IMR-90 (cell line): Measurements from ENCODE around the gene ATP1B4. TPM values are rescaled to one million over a fixed set of nuclear protein-coding genes. Genes with fewer than 3 reads are reported as not detected.

Experiments used
- ATAC-seq: fragments of 200-7000 bp; cut with Tn5 transposase; 2 replicates; pipeline ENCODE4 v1.9.1; 2020; ENCODE audit warnings: low read depth, mild to moderate bottlenecking, moderate library complexity
- BruUV-seq: library from RNA; stranded (reverse); fragments of 400-500 nt; replicated peaks from 2 replicates; lab custom pipeline; 2021; lab: Mats Ljungman, UMichigan
- CTCF ChIA-PET: fragments of 300-600 bp; formaldehyde crosslinking; extraction: SDS; loops from one replicate; lab custom pipeline; 2021; ENCODE audit warnings: antibody characterized with exemption; lab: Yijun Ruan, JAX
- POLR2A ChIA-PET: fragments of 300-600 bp; sonication (Branson Sonifier 250); formaldehyde crosslinking; loops from one replicate; lab custom pipeline; 2022; ENCODE audit warnings: antibody characterized with exemption; ENCODE audit not compliant: unreplicated experiment; lab: Charles Lee
- DNase-seq: peaks from one replicate; pipeline ENCODE4 v3.0.0; 2013
- H2AFZ ChIP-seq: replicated peaks from 2 replicates; pipeline ENCODE3; 2013; ENCODE audit warnings: low read length, mild to moderate bottlenecking; ENCODE audit not compliant: poor library complexity
- H2AK5ac ChIP-seq: 2 replicates; pipeline ENCODE4 v1.6.1; 2013; ENCODE audit warnings: low read depth, low read length, inconsistent platforms
- H2AK9ac ChIP-seq: replicated peaks from 2 replicates; pipeline ENCODE3; 2013; ENCODE audit warnings: mild to moderate bottlenecking, low read depth, low read length, moderate library complexity; ENCODE audit not compliant: poor library complexity
- H2BK120ac ChIP-seq: 2 replicates; pipeline ENCODE4 v1.6.1; 2013; ENCODE audit warnings: low read depth, low read length, inconsistent platforms
- H2BK15ac ChIP-seq: 3 replicates; pipeline ENCODE4 v1.6.1; 2013; ENCODE audit warnings: low read depth, low read length, inconsistent platforms
- H2BK20ac ChIP-seq: 2 replicates; pipeline ENCODE4 v1.6.1; 2013; ENCODE audit warnings: low read depth, mild to moderate bottlenecking, inconsistent platforms, low read length, moderate library complexity
- H2BK5ac ChIP-seq: 2 replicates; pipeline ENCODE4 v1.6.1; 2013; ENCODE audit warnings: mild to moderate bottlenecking, low read depth, low read length, inconsistent platforms; ENCODE audit not compliant: poor library complexity, severe bottlenecking
- H3K14ac ChIP-seq: replicated peaks from 2 replicates; pipeline ENCODE4 v1.6.1; 2013; ENCODE audit warnings: low read depth, low read length, inconsistent platforms
- H3K18ac ChIP-seq: 2 replicates; pipeline ENCODE4 v1.6.1; 2013; ENCODE audit warnings: low read depth, low read length, control low read depth
- H3K23ac ChIP-seq: 2 replicates; pipeline ENCODE4 v1.6.1; 2013; ENCODE audit warnings: low read depth, low read length, inconsistent platforms
- H3K27ac ChIP-seq: 2 replicates; pipeline ENCODE4 v1.5.1; 2013; ENCODE audit warnings: mild to moderate bottlenecking, control low read depth, low read length; ENCODE audit not compliant: insufficient read depth
- H3K27me3 ChIP-seq: 2 replicates; pipeline ENCODE4 v1.6.1; 2013; ENCODE audit warnings: low read length; ENCODE audit not compliant: control insufficient read depth, insufficient read depth
- H3K36me3 ChIP-seq: 2 replicates; pipeline ENCODE4 v1.6.1; 2013; ENCODE audit warnings: low read length, mixed read lengths; ENCODE audit not compliant: control insufficient read depth, insufficient read depth
- H3K4ac ChIP-seq: 2 replicates; pipeline ENCODE4 v1.6.1; 2013; ENCODE audit warnings: low read depth, low read length, inconsistent platforms
- H3K4me1 ChIP-seq: 2 replicates; pipeline ENCODE4 v1.6.1; 2013; ENCODE audit warnings: low read length, mixed read lengths; ENCODE audit not compliant: control insufficient read depth, insufficient read depth
- H3K4me2 ChIP-seq: 2 replicates; pipeline ENCODE4 v1.6.1; 2013; ENCODE audit warnings: low read depth, mild to moderate bottlenecking, control low read depth, low read length, moderate library complexity
- H3K4me3 ChIP-seq: 2 replicates; pipeline ENCODE4 v1.5.1; 2013; ENCODE audit warnings: low read depth, mild to moderate bottlenecking, control low read depth, low read length, moderate library complexity; ENCODE audit not compliant: insufficient read depth
- H3K56ac ChIP-seq: 2 replicates; pipeline ENCODE4 v1.6.1; 2013; ENCODE audit warnings: low read length, inconsistent platforms; ENCODE audit not compliant: insufficient read depth; ENCODE audit errors: extremely low read depth
- H3K79me1 ChIP-seq, 2 experiments: 2 replicates each; pipeline ENCODE4 v1.6.1; 2013; ENCODE audit warnings: low read length in 2 of 2, inconsistent platforms in 1 of 2, low read depth in 1 of 2
- H3K9ac ChIP-seq: 2 replicates; pipeline ENCODE4 v1.6.1; 2013; ENCODE audit warnings: low read depth, low read length, control low read depth
- H3K9me1 ChIP-seq: 2 replicates; pipeline ENCODE4 v1.6.1; 2013; ENCODE audit warnings: low read length, inconsistent platforms; ENCODE audit not compliant: insufficient read depth
- H3K9me3 ChIP-seq: 2 replicates; pipeline ENCODE4 v1.6.1; 2013; ENCODE audit warnings: low read length; ENCODE audit not compliant: control insufficient read depth, insufficient read depth
- H4K20me1 ChIP-seq: 2 replicates; pipeline ENCODE4 v1.6.1; 2013; ENCODE audit warnings: low read length, inconsistent platforms; ENCODE audit not compliant: insufficient read depth
- H4K5ac ChIP-seq: 2 replicates; pipeline ENCODE4 v1.6.1; 2013; ENCODE audit warnings: mild to moderate bottlenecking, low read depth, low read length, control low read depth
- H4K8ac ChIP-seq, 2 experiments: 2 replicates each; pipeline ENCODE4 v1.6.1; 2013; ENCODE audit warnings: low read depth in 2 of 2, low read length in 2 of 2, control low read depth in 1 of 2, inconsistent platforms in 1 of 2
- H4K91ac ChIP-seq: 2 replicates; pipeline ENCODE4 v1.6.1; 2013; ENCODE audit warnings: low read depth, low read length, inconsistent platforms; ENCODE audit not compliant: insufficient read depth
- RCOR1 ChIP-seq: IDR thresholded peaks from 2 replicates; pipeline ENCODE4 v1.6.1; 2012; ENCODE audit warnings: mild to moderate bottlenecking, low read length, improper control_type of control experiment; ENCODE audit not compliant: insufficient replicate concordance
- WGBS, 2 experiments: methylation state at CpG; one replicate each; pipeline versions ENCODE4 v1.1.5 to v1.1.7; 2013; ENCODE audit warnings: missing lambda C conversion rate in 2 of 2; ENCODE audit not compliant: insufficient read length in 1 of 2; ENCODE audit errors: extremely low coverage in 2 of 2; 5-methylcytosine and 5-hydroxymethylcytosine counted together
- dilution Hi-C: fragments of 300-500 bp; cut with HindIII; formaldehyde crosslinking; loops from one replicate; pipeline ENCODE4 v1.14.3; 2018; ENCODE audit warnings: low sequenced_read_pairs; ENCODE audit not compliant: unreplicated experiment
- in situ Hi-C: fragments of 300-500 bp; cut with MboI; formaldehyde crosslinking; loops from 3 replicates; pipeline ENCODE4 v1.14.3; 2019; ENCODE audit warnings: low sequenced_read_pairs, inconsistent platforms, mixed read lengths
- intact Hi-C: fragments of 100-400 bp; cut with micrococcal nuclease; formaldehyde crosslinking; loops from 2 replicates; pipeline ENCODE4 v1.10.0; 2022
- polyA plus RNA-seq, 3 experiments: library from polyadenylated mRNA; depleted of rRNA; stranded (reverse); fragments of >200 nt; gene quantifications; 2 replicates each; pipeline ENCODE4 v1.2.3, GENCODE V29; 2012; ENCODE audit warnings: low replicate concordance in 1 of 3
- total RNA-seq: library from RNA; depleted of rRNA; stranded (reverse); fragments of >200 nt; gene quantifications from 2 replicates; pipeline ENCODE4 v1.2.3, GENCODE V29; 2012

Gene ATP1B4
- total and polyA plus RNA-seq, 2 of the 4 experiments (the other 2 are of a cell fraction) = not detected

GRCh38 chrX:120402369-120402768, 40.5 kb downstream of the ATP1B4 start:
- in situ Hi-C loops = no loop called here
- H4K20me1 ChIP-seq = no peaks in the 10 kb centered on the region
- dilution Hi-C loops = no loop called here
- no peak overlapping the region for H3K56ac ChIP-seq
- no peak overlapping the region for H3K9ac ChIP-seq
- ChIA-PET POLR2A (no interaction called here), CTCF (no interaction called here)
- no peaks in the 10 kb centered on the region for H3K79me1 ChIP-seq
- H3K9me1 ChIP-seq = no peaks in the 10 kb centered on the region
- H4K91ac ChIP-seq = no peak overlapping the region
- WGBS, 2 experiments = no CpG with 5 or more reads among the region's 2 CpGs
- no peak overlapping the region for H3K4me2 ChIP-seq
- H3K23ac ChIP-seq = no peak overlapping the region
- H3K14ac ChIP-seq = no peak overlapping the region
- ATAC-seq (no peak), DNase-seq (no peak)
- H2BK120ac ChIP-seq = no peak overlapping the region
- H2AFZ ChIP-seq = no peak overlapping the region
- no peaks in the 10 kb centered on the region for H3K4me1 ChIP-seq
- no peaks in the 10 kb centered on the region for H3K27me3 ChIP-seq
- intact Hi-C loops = no loop called here
- no peak for TF ChIP-seq RCOR1
- no peak overlapping the region for H2AK9ac ChIP-seq
- H3K4ac ChIP-seq = no peak overlapping the region
- no peak overlapping the region for H2BK20ac ChIP-seq
- no peak overlapping the region for H2BK15ac ChIP-seq
- no peak overlapping the region for H2AK5ac ChIP-seq
- no peak overlapping the region for H2BK5ac ChIP-seq
- H4K8ac ChIP-seq = no peak overlapping the region
- no peaks in the 10 kb centered on the region for H3K9me3 ChIP-seq
- H3K4me3 ChIP-seq = no peak overlapping the region
- H3K27ac ChIP-seq = no peak overlapping the region
- H4K5ac ChIP-seq = no peak overlapping the region
- no TSS peak for BruUV-seq
- no peaks in the 10 kb centered on the region for H3K36me3 ChIP-seq
- H3K18ac ChIP-seq = no peak overlapping the region
